DND-41 (cell line): Measurements from ENCODE around the gene TAF8.

Source experiments
- EZH2 ChIP-seq: IDR thresholded peaks from 3 replicates; pipeline ENCODE4 v1.6.1; 2012; ENCODE audit warnings: borderline replicate concordance, low read depth, mild to moderate bottlenecking, moderate library complexity, low read length, inconsistent platforms; ENCODE audit not compliant: severe bottlenecking
- TF ChIP-seq, protein P1 (sequence below): IDR thresholded peaks from 2 replicates; pipeline ENCODE4 v1.5.1; 2012; ENCODE audit warnings: borderline replicate concordance, low read length, moderate library complexity, mild to moderate bottlenecking; ENCODE audit not compliant: poor library complexity, severe bottlenecking; ENCODE audit errors: extremely low read depth

DNA sequence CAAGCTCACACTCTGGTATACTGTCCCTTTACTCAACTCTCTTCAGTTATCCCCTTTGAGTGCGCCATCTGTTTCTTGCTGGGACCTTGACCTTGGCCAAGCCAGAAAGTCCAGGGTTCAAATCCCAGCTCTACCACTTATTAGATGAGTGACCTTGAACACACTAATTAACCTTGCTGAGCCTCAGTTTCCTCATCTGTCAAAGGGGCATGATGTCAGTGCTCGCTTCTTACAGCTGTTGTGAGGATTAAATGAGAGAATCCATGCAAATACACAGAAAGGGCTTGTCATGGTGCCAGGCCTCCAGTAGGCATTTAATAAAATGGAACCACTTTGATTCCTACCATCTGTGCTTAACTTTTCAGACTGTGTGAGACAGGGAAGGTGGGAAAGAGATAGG lies 57.7 kb downstream of the TAF8 start:
- TF ChIP-seq, protein P1, sequence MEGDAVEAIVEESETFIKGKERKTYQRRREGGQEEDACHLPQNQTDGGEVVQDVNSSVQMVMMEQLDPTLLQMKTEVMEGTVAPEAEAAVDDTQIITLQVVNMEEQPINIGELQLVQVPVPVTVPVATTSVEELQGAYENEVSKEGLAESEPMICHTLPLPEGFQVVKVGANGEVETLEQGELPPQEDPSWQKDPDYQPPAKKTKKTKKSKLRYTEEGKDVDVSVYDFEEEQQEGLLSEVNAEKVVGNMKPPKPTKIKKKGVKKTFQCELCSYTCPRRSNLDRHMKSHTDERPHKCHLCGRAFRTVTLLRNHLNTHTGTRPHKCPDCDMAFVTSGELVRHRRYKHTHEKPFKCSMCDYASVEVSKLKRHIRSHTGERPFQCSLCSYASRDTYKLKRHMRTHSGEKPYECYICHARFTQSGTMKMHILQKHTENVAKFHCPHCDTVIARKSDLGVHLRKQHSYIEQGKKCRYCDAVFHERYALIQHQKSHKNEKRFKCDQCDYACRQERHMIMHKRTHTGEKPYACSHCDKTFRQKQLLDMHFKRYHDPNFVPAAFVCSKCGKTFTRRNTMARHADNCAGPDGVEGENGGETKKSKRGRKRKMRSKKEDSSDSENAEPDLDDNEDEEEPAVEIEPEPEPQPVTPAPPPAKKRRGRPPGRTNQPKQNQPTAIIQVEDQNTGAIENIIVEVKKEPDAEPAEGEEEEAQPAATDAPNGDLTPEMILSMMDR = no peak
- no peak for TF ChIP-seq EZH2
